LHCN-M2 (cell line): ENCODE measurements around the gene NCDN. TPM values are rescaled to one million over a fixed set of nuclear protein-coding genes. Genes with fewer than 3 reads are reported as not detected.

Experiments used
- DNase-seq: peaks from one replicate; pipeline ENCODE4 v3.0.0-alpha.2; 2012; ENCODE audit warnings: low read depth
- total RNA-seq: library from RNA; depleted of rRNA; stranded (reverse); fragments of >200 nt; gene quantifications from 2 replicates; pipeline ENCODE4 v1.2.3, GENCODE V29; 2014; rRNA removed

NCDN gene
- total RNA-seq, 1 experiment from 2014 or later: 40.6 TPM

DNA sequence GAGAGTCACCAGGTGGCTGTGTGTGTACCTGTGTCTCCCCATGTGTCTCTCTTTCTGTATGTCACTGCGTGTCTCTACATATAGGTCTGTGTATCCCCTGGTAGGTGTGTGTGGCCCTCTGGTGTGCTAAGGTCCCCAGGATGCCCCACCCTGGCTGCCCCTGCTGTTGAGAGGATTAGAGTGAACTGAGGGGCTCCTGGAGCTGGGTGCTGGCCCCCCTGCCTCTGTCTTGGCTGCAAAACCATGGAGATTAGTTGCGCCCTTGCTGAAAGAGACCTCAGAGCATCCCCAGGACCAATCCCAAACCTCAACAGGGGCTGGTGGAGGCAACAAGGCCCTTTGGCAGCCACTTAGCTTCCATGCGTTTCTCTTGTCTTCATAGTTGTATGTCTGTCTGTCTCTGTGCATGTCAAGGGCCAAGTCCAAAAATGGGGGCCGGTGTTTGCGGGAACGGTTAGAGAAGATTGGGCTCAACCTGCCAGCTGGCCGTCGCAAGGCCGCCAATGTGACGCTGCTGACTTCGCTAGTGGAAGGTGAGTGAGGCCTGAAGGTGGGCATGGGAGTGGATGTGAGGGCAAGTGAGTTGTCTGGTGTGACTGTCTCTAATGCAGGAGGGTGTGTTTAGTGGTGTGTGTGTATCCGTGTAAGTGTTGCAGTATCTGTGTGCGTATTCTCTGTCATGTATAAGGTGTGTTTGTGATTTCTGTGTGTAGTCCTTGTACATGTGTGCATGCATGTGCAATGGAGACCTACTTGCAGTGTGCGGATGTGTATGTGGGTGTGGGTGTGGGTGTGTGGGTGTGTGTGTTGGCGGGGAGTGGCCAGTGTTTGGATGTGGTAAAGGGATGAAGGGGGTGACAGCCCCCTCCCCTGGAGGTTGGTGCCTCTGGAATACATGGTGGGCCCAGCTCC, 32.2 kb downstream of the NCDN start:
- DNase-seq: no peak

DNA sequence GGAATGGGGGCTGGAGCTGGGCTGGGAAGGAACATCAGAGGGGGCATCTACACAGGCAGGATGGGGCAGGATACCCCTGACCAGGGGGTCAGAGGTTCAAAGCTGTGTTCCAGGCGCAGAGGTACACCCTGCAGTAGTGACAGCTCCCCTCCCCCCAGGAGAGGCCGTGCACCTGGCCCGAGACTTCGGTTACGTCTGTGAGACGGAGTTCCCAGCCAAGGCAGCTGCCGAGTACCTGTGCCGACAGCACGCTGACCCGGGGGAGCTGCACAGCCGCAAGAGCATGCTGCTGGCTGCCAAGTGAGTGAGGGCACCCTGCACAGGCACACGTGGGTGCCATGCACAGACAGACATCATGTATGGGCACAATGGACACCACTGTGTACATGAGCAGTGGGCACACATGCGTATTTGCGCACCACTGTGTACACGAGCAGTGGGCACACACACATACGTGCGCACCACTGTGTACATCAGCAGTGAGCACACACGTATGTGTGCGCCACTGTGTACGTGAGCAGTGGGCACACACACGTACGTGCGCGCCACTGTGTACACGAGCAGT, 33.0 kb downstream of the NCDN start:
- no peak for DNase-seq

DNA sequence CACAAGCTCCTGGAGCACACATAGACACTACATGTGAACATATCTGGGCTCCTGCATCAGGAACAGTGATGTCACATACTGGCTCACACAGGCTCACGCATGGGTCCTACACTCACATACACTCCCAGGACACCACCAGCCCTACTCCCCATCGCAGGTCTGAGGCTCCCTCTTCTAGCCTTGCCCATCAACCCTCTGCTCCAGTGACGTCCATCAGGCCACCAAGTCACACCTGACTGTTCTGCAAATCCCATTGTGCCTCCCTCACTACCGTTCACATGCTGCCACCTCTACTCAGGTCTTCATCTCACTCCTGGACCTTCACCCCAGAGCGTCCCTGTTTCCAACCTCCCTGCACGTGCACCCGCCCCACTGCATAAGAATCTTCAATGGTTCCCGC, 33.6 kb downstream of the NCDN start:
- DNase-seq: no peak

DNA sequence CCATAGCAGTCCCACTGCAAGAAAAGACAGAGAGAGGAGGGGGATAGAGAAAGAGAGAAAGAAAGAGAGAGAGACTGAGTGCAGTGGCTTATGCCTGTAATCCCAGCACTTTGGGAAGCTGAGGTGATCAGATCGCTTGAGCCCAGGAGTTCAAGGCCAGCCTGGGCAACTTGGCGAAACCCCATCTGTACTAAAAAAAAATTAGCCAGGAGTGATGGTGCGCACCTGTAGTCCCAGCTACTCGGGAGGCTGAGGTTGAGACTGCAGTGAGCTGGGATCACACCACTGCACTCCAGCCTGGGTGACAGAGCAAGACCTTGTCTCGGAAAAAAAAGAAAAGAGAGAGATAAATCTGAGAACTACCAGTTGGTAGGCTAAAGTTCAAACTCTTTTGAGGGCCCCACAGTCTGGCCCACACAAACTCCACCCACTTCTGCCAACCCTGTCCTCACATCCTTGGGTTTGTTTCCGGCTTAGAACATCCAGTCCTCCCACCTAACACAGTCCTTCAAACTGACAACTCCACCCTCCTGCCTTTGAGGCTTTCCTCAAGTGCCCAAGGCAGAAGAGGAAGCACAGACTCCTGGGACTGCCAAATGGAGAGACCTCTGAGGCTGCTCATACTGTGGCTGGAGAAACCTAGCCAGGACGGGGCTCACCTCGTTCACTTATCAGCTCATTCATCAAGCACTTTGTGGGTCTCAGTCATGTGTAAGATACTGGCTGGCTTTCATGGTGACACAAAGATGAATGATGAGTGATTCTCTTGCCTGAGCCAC, 35.6 kb downstream of the NCDN start:
- DNase-seq: no peak

- no peak for DNase-seq
These were observed 36.6 kb downstream of the NCDN start for GRCh38 chr1:35594005-35594760.

DNA sequence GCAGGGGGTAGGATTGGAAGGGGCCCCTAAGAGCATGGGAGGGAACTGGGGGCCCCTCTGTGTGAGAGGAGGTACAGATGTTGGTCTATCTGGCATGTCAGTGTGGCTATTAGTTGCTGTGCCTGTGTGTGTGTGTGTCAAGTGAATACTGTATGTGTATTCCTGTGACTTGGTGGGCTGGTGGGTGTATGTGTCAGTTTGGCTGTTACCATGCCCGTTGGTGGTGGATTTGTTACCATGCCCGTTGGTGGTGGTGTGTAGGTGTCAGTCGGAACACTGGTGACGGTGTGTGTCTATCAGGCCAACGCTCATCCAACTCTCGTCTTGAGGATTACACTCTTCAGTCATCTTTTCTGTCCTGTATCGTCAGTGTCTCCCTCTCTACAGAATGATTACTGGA, 38.1 kb downstream of the NCDN start:
- no peak for DNase-seq

GRCh38 chr1:35597870-35598269, 40.3 kb downstream of the NCDN start:
- DNase-seq: no peak

DNA sequence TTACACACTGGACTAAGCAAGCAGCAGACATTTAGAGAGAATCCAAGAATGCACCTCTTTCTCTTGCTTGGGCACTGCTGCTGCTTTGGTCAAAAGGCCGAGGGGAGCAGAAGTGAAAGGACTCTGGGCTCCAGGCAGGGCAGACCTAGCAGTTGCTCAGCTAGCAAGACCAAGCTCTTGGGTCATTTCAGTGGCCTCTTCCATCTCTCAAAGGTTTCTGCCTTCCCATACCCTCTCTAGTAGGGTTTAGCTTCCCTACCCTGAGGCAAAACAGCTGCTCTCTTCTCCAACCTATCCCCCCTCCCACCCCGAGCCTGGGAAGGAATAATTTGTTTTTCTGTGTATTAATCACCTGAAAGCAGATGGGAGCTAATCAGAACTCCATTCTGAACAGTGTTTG, 41.3 kb downstream of the NCDN start:
- no peak for DNase-seq

GRCh38 chr1:35599411-35599810, 41.8 kb downstream of the NCDN start:
- DNase-seq: no peak

DNA sequence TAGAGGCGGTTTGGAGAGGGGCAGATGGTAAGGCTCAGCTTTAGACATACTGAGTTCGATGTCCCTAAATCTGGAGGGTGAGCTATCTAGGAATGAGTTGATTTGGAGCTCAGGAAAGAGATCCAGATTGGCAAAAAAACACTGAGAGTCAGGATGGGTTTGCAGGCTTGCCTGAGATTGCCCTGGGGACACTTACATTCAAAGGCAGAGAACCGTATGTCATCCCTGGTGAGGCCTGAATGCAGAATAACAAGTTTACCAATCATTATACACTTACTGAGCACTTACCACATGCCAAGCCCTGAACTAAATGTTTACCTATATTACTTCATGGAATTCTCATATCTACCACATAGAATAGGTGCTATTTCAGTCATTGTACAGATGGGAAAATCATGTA, 43.0 kb downstream of the NCDN start:
- no peak for DNase-seq

- no peak for DNase-seq
These were observed 45.9 kb downstream of the NCDN start for GRCh38 chr1:35603468-35603867.

DNA sequence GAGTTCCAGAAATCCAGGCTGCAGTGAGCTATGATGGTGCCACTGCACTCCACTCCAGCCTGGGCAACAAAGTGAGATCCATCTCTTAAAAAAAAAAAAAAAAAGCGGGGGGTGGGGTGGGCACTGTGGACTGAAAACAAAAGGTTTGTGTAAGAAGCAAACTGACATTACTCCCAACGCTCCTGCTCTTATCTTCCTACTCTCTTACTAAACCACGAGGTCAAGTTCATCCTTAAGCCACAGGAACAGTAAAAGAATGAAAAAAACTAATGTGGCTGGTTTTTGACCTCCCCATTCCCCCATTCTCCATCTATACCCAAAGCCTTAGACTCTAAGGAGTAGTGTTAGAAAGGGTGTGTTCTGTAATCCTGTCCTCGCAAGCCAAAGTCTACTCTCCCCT, 46.3 kb downstream of the NCDN start:
- DNase-seq: no peak

- DNase-seq: no peak
These were observed 47.7 kb downstream of the NCDN start for GRCh38 chr1:35605071-35605866.

GRCh38 chr1:35605867-35606182, 48.2 kb downstream of the NCDN start:
- DNase-seq: peak; percentile 56

DNA sequence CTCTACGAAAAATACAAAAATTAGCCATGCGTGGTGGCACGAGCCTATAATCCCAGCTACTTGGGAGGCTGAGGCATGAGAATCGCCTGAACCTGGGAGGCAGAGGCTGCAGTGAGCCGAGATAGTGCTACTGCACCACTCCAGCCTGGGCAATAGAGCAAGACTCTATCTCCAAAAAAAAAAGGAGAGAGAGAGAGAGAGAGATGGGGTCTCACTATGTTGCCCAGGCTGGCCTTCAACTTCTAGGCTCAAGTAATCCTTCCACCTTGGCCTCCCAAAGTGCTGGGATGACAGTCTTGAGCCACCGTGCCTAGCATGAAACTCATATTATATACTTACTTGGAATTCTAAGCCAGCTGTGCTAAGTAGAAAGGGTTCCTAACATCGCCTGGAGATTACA, 54.1 kb downstream of the NCDN start:
- no peak for DNase-seq

- DNase-seq: no peak
These were observed 57.8 kb downstream of the NCDN start for GRCh38 chr1:35615440-35615839.

Other genes starting within 250 kb of the NCDN start
- gene KIAA0319L, start 396 bp upstream of the NCDN start, total RNA-seq: 39.8 and 48.9 TPM in 2 replicates
- 0.06 and 0.19 TPM in 2 replicates for gene TFAP2E, start 15.5 kb downstream of the NCDN start, total RNA-seq
- gene PSMB2, start 83.7 kb downstream of the NCDN start, total RNA-seq: 47.5 and 50.5 TPM in 2 replicates
- 30.5 and 31.3 TPM in 2 replicates for gene C1orf216, start 161.1 kb downstream of the NCDN start, total RNA-seq
- 33.0 and 46.2 TPM in 2 replicates for gene CLSPN, start 212.2 kb downstream of the NCDN start, total RNA-seq